Calu3 (cell line): ENCODE results near the gene PDLIM5. TPM values are rescaled to one million over a fixed set of nuclear protein-coding genes. Genes with fewer than 3 reads are reported as not detected.
"Not testable (repeated sequence)": the region's sequence is repeated elsewhere in the genome, so short reads cannot be mapped to it uniquely, and the experiment has no call there.

Experiments
- BruUV-seq: library from RNA; stranded (reverse); fragments of 400-500 nt; replicated peaks from 2 replicates; lab custom pipeline; 2021; lab: Mats Ljungman, UMichigan
- CTCF ChIA-PET: fragments of 300-600 bp; sonication (Branson Sonifier 250); formaldehyde crosslinking; loops from one replicate; lab custom pipeline; 2022; ENCODE audit warnings: antibody characterized with exemption; lab: Charles Lee
- DNase-seq: peaks from one replicate; pipeline ENCODE4 v3.0.0; 2022
- H3K27ac Mint-ChIP-seq: one replicate; pipeline ENCODE4 v1.8.0; 2022; ENCODE audit warnings: mixed read lengths; ENCODE audit not compliant: unreplicated experiment
- H3K27me3 Mint-ChIP-seq: one replicate; pipeline ENCODE4 v1.8.0; 2022; ENCODE audit warnings: mixed read lengths; ENCODE audit not compliant: unreplicated experiment
- H3K36me3 Mint-ChIP-seq: one replicate; pipeline ENCODE4 v1.8.0; 2022; ENCODE audit warnings: mild to moderate bottlenecking, moderate library complexity, mixed read lengths; ENCODE audit not compliant: insufficient read depth, unreplicated experiment
- H3K4me1 Mint-ChIP-seq: one replicate; pipeline ENCODE4 v1.8.0; 2022; ENCODE audit warnings: mild to moderate bottlenecking, low read depth, mixed read lengths; ENCODE audit not compliant: unreplicated experiment
- H3K4me3 Mint-ChIP-seq: one replicate; pipeline ENCODE4 v1.8.0; 2022; ENCODE audit warnings: mild to moderate bottlenecking, low read depth, moderate library complexity, mixed read lengths; ENCODE audit not compliant: unreplicated experiment
- H3K9me3 Mint-ChIP-seq: one replicate; pipeline ENCODE4 v1.8.0; 2022; ENCODE audit warnings: low read depth, mixed read lengths; ENCODE audit not compliant: unreplicated experiment
- intact Hi-C: fragments of 100-400 bp; cut with micrococcal nuclease; formaldehyde crosslinking; loops from one replicate; pipeline ENCODE4 v1.10.0; 2022; ENCODE audit not compliant: unreplicated experiment
- total RNA-seq: library from RNA; stranded (reverse); gene quantifications from 2 replicates; pipeline ENCODE4 v1.2.3, GENCODE V29; 2022
- TF ChIP-seq, protein P1 (sequence below): fragments of 200-600 bp; IDR thresholded peaks from one replicate; pipeline ENCODE4 v1.8.0; 2022; ENCODE audit warnings: antibody characterized with exemption; ENCODE audit not compliant: unreplicated experiment

PDLIM5 gene
- total RNA-seq, 1 experiment from 2014 or later: 122 TPM

DNA sequence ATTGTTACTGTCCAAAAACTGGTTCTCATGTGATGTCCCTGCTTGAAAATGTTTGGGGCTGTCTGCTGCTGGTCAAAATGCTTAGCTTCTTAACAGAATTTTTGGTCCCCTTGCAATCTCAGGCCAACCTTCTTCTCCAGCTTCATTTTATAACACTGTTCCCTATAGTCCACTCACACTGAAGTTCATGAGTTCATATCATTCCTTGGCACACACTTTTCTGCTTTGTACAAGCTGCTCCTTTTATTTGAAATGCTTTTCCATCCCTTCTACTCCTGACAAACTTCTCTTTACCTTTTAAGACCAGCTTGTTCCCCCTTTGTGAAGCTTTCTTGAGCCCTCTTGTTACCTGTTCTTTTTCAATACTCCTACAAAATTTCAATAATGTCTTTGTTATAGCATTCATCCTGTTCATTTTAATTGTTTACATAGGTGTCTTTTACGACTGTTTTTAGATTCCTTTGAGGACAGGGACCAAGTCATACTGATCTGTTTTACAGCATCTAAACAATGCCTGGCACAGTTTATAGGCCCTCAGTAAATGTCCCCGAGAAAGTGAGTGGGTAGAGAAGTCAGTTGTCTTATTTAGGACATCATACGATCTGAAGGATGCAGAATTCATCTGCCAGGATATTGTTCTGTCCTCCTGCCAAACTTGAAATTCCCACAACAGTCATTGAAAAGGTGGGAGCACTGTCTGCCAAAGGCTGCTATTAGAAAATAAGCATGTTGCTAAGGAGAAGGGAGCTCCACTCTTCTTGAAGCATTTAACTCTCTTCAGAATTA, 171.6 kb downstream of the PDLIM5 start:
- intact Hi-C loops: loop anchor here (5.0 kb wide), 1 partner anchor 474 kb away; no protein-coding TSS in a partner anchor
- Mint-ChIP-seq H3K27ac (peak overlapping the region; percentile 78), H3K27me3 (no peaks in the 10 kb centered on the region), H3K4me1 (peaks cover 8% of the 10 kb centered on the region), H3K9me3 (no peaks in the 10 kb centered on the region), H3K36me3 (peaks cover 14% of the 10 kb centered on the region), H3K4me3 (no peak overlapping the region)
- TF ChIP-seq, protein P1, sequence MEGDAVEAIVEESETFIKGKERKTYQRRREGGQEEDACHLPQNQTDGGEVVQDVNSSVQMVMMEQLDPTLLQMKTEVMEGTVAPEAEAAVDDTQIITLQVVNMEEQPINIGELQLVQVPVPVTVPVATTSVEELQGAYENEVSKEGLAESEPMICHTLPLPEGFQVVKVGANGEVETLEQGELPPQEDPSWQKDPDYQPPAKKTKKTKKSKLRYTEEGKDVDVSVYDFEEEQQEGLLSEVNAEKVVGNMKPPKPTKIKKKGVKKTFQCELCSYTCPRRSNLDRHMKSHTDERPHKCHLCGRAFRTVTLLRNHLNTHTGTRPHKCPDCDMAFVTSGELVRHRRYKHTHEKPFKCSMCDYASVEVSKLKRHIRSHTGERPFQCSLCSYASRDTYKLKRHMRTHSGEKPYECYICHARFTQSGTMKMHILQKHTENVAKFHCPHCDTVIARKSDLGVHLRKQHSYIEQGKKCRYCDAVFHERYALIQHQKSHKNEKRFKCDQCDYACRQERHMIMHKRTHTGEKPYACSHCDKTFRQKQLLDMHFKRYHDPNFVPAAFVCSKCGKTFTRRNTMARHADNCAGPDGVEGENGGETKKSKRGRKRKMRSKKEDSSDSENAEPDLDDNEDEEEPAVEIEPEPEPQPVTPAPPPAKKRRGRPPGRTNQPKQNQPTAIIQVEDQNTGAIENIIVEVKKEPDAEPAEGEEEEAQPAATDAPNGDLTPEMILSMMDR: no peak
- no TSS peak for BruUV-seq
- DNase-seq: no peak
- CTCF ChIA-PET: no interaction called here

DNA sequence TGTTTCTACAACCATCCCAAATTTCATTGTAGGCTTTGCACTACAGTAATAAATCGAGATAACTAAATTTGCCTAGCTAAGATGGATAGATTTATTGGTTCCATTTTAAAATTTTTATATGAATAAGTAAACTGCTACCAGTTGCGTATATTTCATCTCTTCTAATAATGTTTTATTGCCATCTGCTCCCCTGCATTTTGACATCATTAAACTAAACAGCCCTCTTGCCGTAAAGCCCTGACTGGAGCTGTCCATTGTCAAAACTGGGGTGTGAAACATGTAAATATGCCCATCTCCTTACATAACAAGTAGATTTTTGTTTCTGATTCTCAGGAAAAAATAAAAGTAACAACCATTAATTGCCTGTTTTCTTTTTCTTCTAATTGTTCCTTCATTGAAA, 175.2 kb downstream of the PDLIM5 start:
- H3K27me3 Mint-ChIP-seq: no peaks in the 10 kb centered on the region
- H3K36me3 Mint-ChIP-seq: peaks cover 7% of the 10 kb centered on the region

DNA sequence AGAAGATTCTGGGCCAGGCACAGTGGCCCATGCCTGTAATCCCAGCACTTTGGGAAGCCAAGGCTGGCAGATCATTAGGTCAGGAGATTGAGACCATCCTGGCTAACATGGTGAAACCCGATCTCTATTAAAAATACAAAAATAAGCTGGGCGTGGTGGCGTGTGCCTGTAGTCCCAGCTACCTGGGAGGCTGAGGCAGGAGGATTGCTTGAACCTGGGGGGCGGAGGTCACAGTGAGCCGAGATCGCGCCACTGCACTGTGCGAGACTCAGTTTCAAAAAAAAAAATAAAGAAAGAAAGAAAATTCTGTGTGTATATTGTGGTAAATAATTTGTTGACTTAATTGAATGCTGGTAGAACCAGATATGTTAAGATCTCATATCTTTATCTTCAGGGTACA, 177.3 kb downstream of the PDLIM5 start:
- CTCF ChIA-PET, H3K4me1 Mint-ChIP-seq, DNase-seq: not testable (repeated sequence)

More for the DNA sequence above, 175.2 kb downstream of the PDLIM5 start:
- no peak overlapping the region for H3K4me3 Mint-ChIP-seq
- peaks cover 8% of the 10 kb centered on the region for H3K4me1 Mint-ChIP-seq
- BruUV-seq: no TSS peak
- no peaks in the 10 kb centered on the region for H3K9me3 Mint-ChIP-seq
- no peak for DNase-seq
- H3K27ac Mint-ChIP-seq: no peak overlapping the region
- TF ChIP-seq, protein P1: no peak
- CTCF ChIA-PET: no interaction called here
- intact Hi-C loops: no loop called here

GRCh38 chr4:94629837-94630236, 178.1 kb downstream of the PDLIM5 start:
- Mint-ChIP-seq H3K4me1 (peaks cover 9% of the 10 kb centered on the region), H3K27me3 (no peaks in the 10 kb centered on the region), H3K9me3 (no peaks in the 10 kb centered on the region), H3K27ac (no peak overlapping the region), H3K36me3 (no peaks in the 10 kb centered on the region), H3K4me3 (no peak overlapping the region)
- CTCF ChIA-PET: no interaction called here
- DNase-seq: no peak
- intact Hi-C loops: no loop called here
- no TSS peak for BruUV-seq
- TF ChIP-seq, protein P1: no peak

More for the DNA sequence above, 177.3 kb downstream of the PDLIM5 start:
- H3K36me3 Mint-ChIP-seq, intact Hi-C loops, BruUV-seq, H3K4me3 Mint-ChIP-seq, H3K27ac Mint-ChIP-seq, H3K9me3 Mint-ChIP-seq, H3K27me3 Mint-ChIP-seq: not testable (repeated sequence)

GRCh38 chr4:94634271-94634670, 182.5 kb downstream of the PDLIM5 start:
- Mint-ChIP-seq H3K27ac (no peak overlapping the region), H3K27me3 (no peaks in the 10 kb centered on the region), H3K4me3 (no peak overlapping the region), H3K36me3 (peaks cover 10% of the 10 kb centered on the region), H3K4me1 (peaks cover 18% of the 10 kb centered on the region), H3K9me3 (no peaks in the 10 kb centered on the region)
- no TSS peak for BruUV-seq
- no peak for DNase-seq
- intact Hi-C loops: no loop called here
- TF ChIP-seq, protein P1: no peak
- CTCF ChIA-PET: no interaction called here
